IMR-90 (cell line): ENCODE results near the gene CUX1. TPM values are rescaled to one million over a fixed set of nuclear protein-coding genes. Genes with fewer than 3 reads are reported as not detected.

ENCODE experiments used
- ATAC-seq: fragments of 200-7000 bp; cut with Tn5 transposase; 2 replicates; pipeline ENCODE4 v1.9.1; 2020; ENCODE audit warnings: low read depth, mild to moderate bottlenecking, moderate library complexity
- BruUV-seq: library from RNA; stranded (reverse); fragments of 400-500 nt; replicated peaks from 2 replicates; lab custom pipeline; 2021; lab: Mats Ljungman, UMichigan
- CTCF ChIA-PET: fragments of 300-600 bp; formaldehyde crosslinking; extraction: SDS; loops from one replicate; lab custom pipeline; 2021; ENCODE audit warnings: antibody characterized with exemption; lab: Yijun Ruan, JAX
- POLR2A ChIA-PET: fragments of 300-600 bp; sonication (Branson Sonifier 250); formaldehyde crosslinking; loops from one replicate; lab custom pipeline; 2022; ENCODE audit warnings: antibody characterized with exemption; ENCODE audit not compliant: unreplicated experiment; lab: Charles Lee
- DNase-seq: peaks from one replicate; pipeline ENCODE4 v3.0.0; 2013
- H2AFZ ChIP-seq: replicated peaks from 2 replicates; pipeline ENCODE3; 2013; ENCODE audit warnings: low read length, mild to moderate bottlenecking; ENCODE audit not compliant: poor library complexity
- H2AK5ac ChIP-seq: 2 replicates; pipeline ENCODE4 v1.6.1; 2013; ENCODE audit warnings: low read depth, low read length, inconsistent platforms
- H2AK9ac ChIP-seq: replicated peaks from 2 replicates; pipeline ENCODE3; 2013; ENCODE audit warnings: mild to moderate bottlenecking, low read depth, low read length, moderate library complexity; ENCODE audit not compliant: poor library complexity
- H2BK120ac ChIP-seq: 2 replicates; pipeline ENCODE4 v1.6.1; 2013; ENCODE audit warnings: low read depth, low read length, inconsistent platforms
- H2BK15ac ChIP-seq: 3 replicates; pipeline ENCODE4 v1.6.1; 2013; ENCODE audit warnings: low read depth, low read length, inconsistent platforms
- H2BK20ac ChIP-seq: 2 replicates; pipeline ENCODE4 v1.6.1; 2013; ENCODE audit warnings: low read depth, mild to moderate bottlenecking, inconsistent platforms, low read length, moderate library complexity
- H2BK5ac ChIP-seq: 2 replicates; pipeline ENCODE4 v1.6.1; 2013; ENCODE audit warnings: mild to moderate bottlenecking, low read depth, low read length, inconsistent platforms; ENCODE audit not compliant: poor library complexity, severe bottlenecking
- H3K14ac ChIP-seq: replicated peaks from 2 replicates; pipeline ENCODE4 v1.6.1; 2013; ENCODE audit warnings: low read depth, low read length, inconsistent platforms
- H3K18ac ChIP-seq: 2 replicates; pipeline ENCODE4 v1.6.1; 2013; ENCODE audit warnings: low read depth, low read length, control low read depth
- H3K23ac ChIP-seq: 2 replicates; pipeline ENCODE4 v1.6.1; 2013; ENCODE audit warnings: low read depth, low read length, inconsistent platforms
- H3K27ac ChIP-seq: 2 replicates; pipeline ENCODE4 v1.5.1; 2013; ENCODE audit warnings: mild to moderate bottlenecking, control low read depth, low read length; ENCODE audit not compliant: insufficient read depth
- H3K27me3 ChIP-seq: 2 replicates; pipeline ENCODE4 v1.6.1; 2013; ENCODE audit warnings: low read length; ENCODE audit not compliant: control insufficient read depth, insufficient read depth
- H3K36me3 ChIP-seq: 2 replicates; pipeline ENCODE4 v1.6.1; 2013; ENCODE audit warnings: low read length, mixed read lengths; ENCODE audit not compliant: control insufficient read depth, insufficient read depth
- H3K4ac ChIP-seq: 2 replicates; pipeline ENCODE4 v1.6.1; 2013; ENCODE audit warnings: low read depth, low read length, inconsistent platforms
- H3K4me1 ChIP-seq: 2 replicates; pipeline ENCODE4 v1.6.1; 2013; ENCODE audit warnings: low read length, mixed read lengths; ENCODE audit not compliant: control insufficient read depth, insufficient read depth
- H3K4me2 ChIP-seq: 2 replicates; pipeline ENCODE4 v1.6.1; 2013; ENCODE audit warnings: low read depth, mild to moderate bottlenecking, control low read depth, low read length, moderate library complexity
- H3K4me3 ChIP-seq: 2 replicates; pipeline ENCODE4 v1.5.1; 2013; ENCODE audit warnings: low read depth, mild to moderate bottlenecking, control low read depth, low read length, moderate library complexity; ENCODE audit not compliant: insufficient read depth
- H3K56ac ChIP-seq: 2 replicates; pipeline ENCODE4 v1.6.1; 2013; ENCODE audit warnings: low read length, inconsistent platforms; ENCODE audit not compliant: insufficient read depth; ENCODE audit errors: extremely low read depth
- H3K79me1 ChIP-seq, 2 experiments: 2 replicates each; pipeline ENCODE4 v1.6.1; 2013; ENCODE audit warnings: low read length in 2 of 2, inconsistent platforms in 1 of 2, low read depth in 1 of 2
- H3K9ac ChIP-seq: 2 replicates; pipeline ENCODE4 v1.6.1; 2013; ENCODE audit warnings: low read depth, low read length, control low read depth
- H3K9me1 ChIP-seq: 2 replicates; pipeline ENCODE4 v1.6.1; 2013; ENCODE audit warnings: low read length, inconsistent platforms; ENCODE audit not compliant: insufficient read depth
- H3K9me3 ChIP-seq: 2 replicates; pipeline ENCODE4 v1.6.1; 2013; ENCODE audit warnings: low read length; ENCODE audit not compliant: control insufficient read depth, insufficient read depth
- H4K20me1 ChIP-seq: 2 replicates; pipeline ENCODE4 v1.6.1; 2013; ENCODE audit warnings: low read length, inconsistent platforms; ENCODE audit not compliant: insufficient read depth
- H4K5ac ChIP-seq: 2 replicates; pipeline ENCODE4 v1.6.1; 2013; ENCODE audit warnings: mild to moderate bottlenecking, low read depth, low read length, control low read depth
- H4K8ac ChIP-seq, 2 experiments: 2 replicates each; pipeline ENCODE4 v1.6.1; 2013; ENCODE audit warnings: low read depth in 2 of 2, low read length in 2 of 2, control low read depth in 1 of 2, inconsistent platforms in 1 of 2
- H4K91ac ChIP-seq: 2 replicates; pipeline ENCODE4 v1.6.1; 2013; ENCODE audit warnings: low read depth, low read length, inconsistent platforms; ENCODE audit not compliant: insufficient read depth
- BHLHE40 ChIP-seq: fragments of 150-350 bp; IDR thresholded peaks from 2 replicates; pipeline ENCODE4 v1.6.1; 2016; ENCODE audit warnings: mild to moderate bottlenecking, low read depth, low read length
- CHD1 ChIP-seq: IDR thresholded peaks from 2 replicates; pipeline ENCODE4 v1.6.1; 2012; ENCODE audit warnings: low read depth, low read length, improper control_type of control experiment
- MAFK ChIP-seq: IDR thresholded peaks from 2 replicates; pipeline ENCODE4 v1.6.1; 2012; ENCODE audit warnings: low read depth, low read length, improper control_type of control experiment
- MXI1 ChIP-seq: IDR thresholded peaks from 2 replicates; pipeline ENCODE4 v1.6.1; 2012; ENCODE audit warnings: low read depth, mild to moderate bottlenecking, low read length, moderate library complexity, borderline replicate concordance
- NFE2L2 ChIP-seq: fragments of 150-350 bp; IDR thresholded peaks from 2 replicates; pipeline ENCODE4 v1.6.1; 2016; ENCODE audit warnings: low read depth, mild to moderate bottlenecking, low read length
- POLR2A ChIP-seq: IDR thresholded peaks from 2 replicates; pipeline ENCODE4 v1.6.1; 2012; ENCODE audit warnings: mild to moderate bottlenecking, low read depth, low read length
- RAD21 ChIP-seq: IDR thresholded peaks from 2 replicates; pipeline ENCODE4 v1.6.1; 2012; ENCODE audit warnings: low read length, improper control_type of control experiment
- RCOR1 ChIP-seq: IDR thresholded peaks from 2 replicates; pipeline ENCODE4 v1.6.1; 2012; ENCODE audit warnings: mild to moderate bottlenecking, low read length, improper control_type of control experiment; ENCODE audit not compliant: insufficient replicate concordance
- SMC3 ChIP-seq: fragments of 150-350 bp; IDR thresholded peaks from 2 replicates; pipeline ENCODE4 v1.6.1; 2016; ENCODE audit warnings: low read depth, mild to moderate bottlenecking, antibody characterized with exemption, low read length, moderate library complexity
- WGBS, 2 experiments: methylation state at CpG; one replicate each; pipeline versions ENCODE4 v1.1.5 to v1.1.7; 2013; ENCODE audit warnings: missing lambda C conversion rate in 2 of 2; ENCODE audit not compliant: insufficient read length in 1 of 2; ENCODE audit errors: extremely low coverage in 2 of 2; 5-methylcytosine and 5-hydroxymethylcytosine counted together
- dilution Hi-C: fragments of 300-500 bp; cut with HindIII; formaldehyde crosslinking; loops from one replicate; pipeline ENCODE4 v1.14.3; 2018; ENCODE audit warnings: low sequenced_read_pairs; ENCODE audit not compliant: unreplicated experiment
- in situ Hi-C: fragments of 300-500 bp; cut with MboI; formaldehyde crosslinking; loops from 3 replicates; pipeline ENCODE4 v1.14.3; 2019; ENCODE audit warnings: low sequenced_read_pairs, inconsistent platforms, mixed read lengths
- intact Hi-C: fragments of 100-400 bp; cut with micrococcal nuclease; formaldehyde crosslinking; loops from 2 replicates; pipeline ENCODE4 v1.10.0; 2022
- polyA plus RNA-seq, 3 experiments: library from polyadenylated mRNA; depleted of rRNA; stranded (reverse); fragments of >200 nt; gene quantifications; 2 replicates each; pipeline ENCODE4 v1.2.3, GENCODE V29; 2012; ENCODE audit warnings: low replicate concordance in 1 of 3
- total RNA-seq: library from RNA; depleted of rRNA; stranded (reverse); fragments of >200 nt; gene quantifications from 2 replicates; pipeline ENCODE4 v1.2.3, GENCODE V29; 2012
- TF ChIP-seq, protein P1 (sequence below): conservative IDR thresholded peaks from 2 replicates; pipeline ENCODE4 v1.5.1; 2012; ENCODE audit warnings: mild to moderate bottlenecking, low read depth, low read length, improper control_type of control experiment
- TF ChIP-seq, protein P2 (sequence below): fragments of 150-350 bp; IDR thresholded peaks from 2 replicates; pipeline ENCODE4 v1.6.1; 2017; ENCODE audit warnings: mild to moderate bottlenecking, antibody characterized with exemption, low read length, low read depth
- TF ChIP-seq, protein P3 (sequence below): fragments of 150-350 bp; IDR thresholded peaks from 2 replicates; pipeline ENCODE4 v1.6.1; 2016; ENCODE audit warnings: low read depth, mild to moderate bottlenecking, low read length, moderate library complexity, borderline replicate concordance

The CUX1 gene
- total and polyA plus RNA-seq, 2 of the 4 experiments (the other 2 are of a cell fraction): 19.7 to 46.4 TPM

- Histone ChIP-seq H2BK15ac (no peak overlapping the region), H3K4me1 (no peaks in the 10 kb centered on the region), H3K9ac (no peak overlapping the region), H3K23ac (no peak overlapping the region), H2BK20ac (no peak overlapping the region), H4K91ac (no peak overlapping the region), H3K56ac (no peak overlapping the region), H3K9me3 (no peaks in the 10 kb centered on the region), H3K4me3 (no peak overlapping the region), H2BK5ac (no peak overlapping the region), H3K27ac (no peak overlapping the region), H3K4me2 (no peak overlapping the region), H3K79me1 (no peaks in the 10 kb centered on the region), H2AK5ac (no peak overlapping the region), H2AK9ac (peak overlapping the region; percentile 30), H4K8ac (no peak overlapping the region), H2BK120ac (no peak overlapping the region), H4K20me1 (no peaks in the 10 kb centered on the region; the same call in 1 of the 2 replicates), H3K9me1 (peaks cover 7% of the 10 kb centered on the region), H2AFZ (no peak overlapping the region), H3K4ac (no peak overlapping the region), H3K36me3 (peaks cover 48% of the 10 kb centered on the region), H3K14ac (no peak overlapping the region), H3K18ac (no peak overlapping the region), H3K27me3 (no peaks in the 10 kb centered on the region), H4K5ac (no peak overlapping the region)
- DNase-seq: no peak
- dilution Hi-C loops (no loop called here), in situ Hi-C loops (no loop called here), intact Hi-C loops (no loop called here)
- ChIA-PET POLR2A (no interaction called here), CTCF (no interaction called here)
- ATAC-seq: no peak
- 66% methylated on average over 4 of the region's 7 CpGs; no CpG with 5 or more reads in 1 of the 2 experiments for WGBS, 2 experiments
- no TSS peak for BruUV-seq
- TF ChIP-seq CHD1 (no peak), MAFK (no peak), RCOR1 (no peak), MXI1 (no peak), RAD21 (no peak), NFE2L2 (no peak), POLR2A (no peak), SMC3 (no peak), BHLHE40 (no peak)
- TF ChIP-seq, protein P1, sequence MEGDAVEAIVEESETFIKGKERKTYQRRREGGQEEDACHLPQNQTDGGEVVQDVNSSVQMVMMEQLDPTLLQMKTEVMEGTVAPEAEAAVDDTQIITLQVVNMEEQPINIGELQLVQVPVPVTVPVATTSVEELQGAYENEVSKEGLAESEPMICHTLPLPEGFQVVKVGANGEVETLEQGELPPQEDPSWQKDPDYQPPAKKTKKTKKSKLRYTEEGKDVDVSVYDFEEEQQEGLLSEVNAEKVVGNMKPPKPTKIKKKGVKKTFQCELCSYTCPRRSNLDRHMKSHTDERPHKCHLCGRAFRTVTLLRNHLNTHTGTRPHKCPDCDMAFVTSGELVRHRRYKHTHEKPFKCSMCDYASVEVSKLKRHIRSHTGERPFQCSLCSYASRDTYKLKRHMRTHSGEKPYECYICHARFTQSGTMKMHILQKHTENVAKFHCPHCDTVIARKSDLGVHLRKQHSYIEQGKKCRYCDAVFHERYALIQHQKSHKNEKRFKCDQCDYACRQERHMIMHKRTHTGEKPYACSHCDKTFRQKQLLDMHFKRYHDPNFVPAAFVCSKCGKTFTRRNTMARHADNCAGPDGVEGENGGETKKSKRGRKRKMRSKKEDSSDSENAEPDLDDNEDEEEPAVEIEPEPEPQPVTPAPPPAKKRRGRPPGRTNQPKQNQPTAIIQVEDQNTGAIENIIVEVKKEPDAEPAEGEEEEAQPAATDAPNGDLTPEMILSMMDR: no peak
- TF ChIP-seq, protein P2, sequence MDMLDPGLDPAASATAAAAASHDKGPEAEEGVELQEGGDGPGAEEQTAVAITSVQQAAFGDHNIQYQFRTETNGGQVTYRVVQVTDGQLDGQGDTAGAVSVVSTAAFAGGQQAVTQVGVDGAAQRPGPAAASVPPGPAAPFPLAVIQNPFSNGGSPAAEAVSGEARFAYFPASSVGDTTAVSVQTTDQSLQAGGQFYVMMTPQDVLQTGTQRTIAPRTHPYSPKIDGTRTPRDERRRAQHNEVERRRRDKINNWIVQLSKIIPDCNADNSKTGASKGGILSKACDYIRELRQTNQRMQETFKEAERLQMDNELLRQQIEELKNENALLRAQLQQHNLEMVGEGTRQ: no peak
- TF ChIP-seq, protein P3, sequence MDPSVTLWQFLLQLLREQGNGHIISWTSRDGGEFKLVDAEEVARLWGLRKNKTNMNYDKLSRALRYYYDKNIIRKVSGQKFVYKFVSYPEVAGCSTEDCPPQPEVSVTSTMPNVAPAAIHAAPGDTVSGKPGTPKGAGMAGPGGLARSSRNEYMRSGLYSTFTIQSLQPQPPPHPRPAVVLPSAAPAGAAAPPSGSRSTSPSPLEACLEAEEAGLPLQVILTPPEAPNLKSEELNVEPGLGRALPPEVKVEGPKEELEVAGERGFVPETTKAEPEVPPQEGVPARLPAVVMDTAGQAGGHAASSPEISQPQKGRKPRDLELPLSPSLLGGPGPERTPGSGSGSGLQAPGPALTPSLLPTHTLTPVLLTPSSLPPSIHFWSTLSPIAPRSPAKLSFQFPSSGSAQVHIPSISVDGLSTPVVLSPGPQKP: no peak
Observed at GRCh38 chr7:102188746-102189145, 371.3 kb downstream of the CUX1 start.
